ENCODE measurements around the gene RYR2.

DNA sequence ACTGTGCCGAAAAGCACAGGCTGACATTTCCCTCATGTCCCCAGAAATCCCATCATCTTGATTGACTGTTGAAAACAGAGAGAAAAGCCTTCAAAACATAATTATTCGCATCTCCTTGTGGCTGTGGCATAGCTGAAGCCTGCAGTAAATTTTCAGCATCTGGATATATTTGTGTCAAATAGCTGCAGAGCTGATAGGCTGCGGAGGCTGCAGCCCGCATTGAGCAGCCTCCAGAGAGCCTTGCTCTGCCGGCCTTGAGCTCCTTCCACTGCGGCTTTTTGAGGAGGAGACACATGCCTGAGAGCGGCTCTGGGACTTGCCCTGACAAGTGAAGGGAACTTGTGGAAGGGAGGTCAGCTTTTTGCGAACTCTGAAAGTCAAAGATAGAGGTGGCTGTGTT lies 144.7 kb downstream of the RYR2 start:
- TF ChIP-seq, protein P1, sequence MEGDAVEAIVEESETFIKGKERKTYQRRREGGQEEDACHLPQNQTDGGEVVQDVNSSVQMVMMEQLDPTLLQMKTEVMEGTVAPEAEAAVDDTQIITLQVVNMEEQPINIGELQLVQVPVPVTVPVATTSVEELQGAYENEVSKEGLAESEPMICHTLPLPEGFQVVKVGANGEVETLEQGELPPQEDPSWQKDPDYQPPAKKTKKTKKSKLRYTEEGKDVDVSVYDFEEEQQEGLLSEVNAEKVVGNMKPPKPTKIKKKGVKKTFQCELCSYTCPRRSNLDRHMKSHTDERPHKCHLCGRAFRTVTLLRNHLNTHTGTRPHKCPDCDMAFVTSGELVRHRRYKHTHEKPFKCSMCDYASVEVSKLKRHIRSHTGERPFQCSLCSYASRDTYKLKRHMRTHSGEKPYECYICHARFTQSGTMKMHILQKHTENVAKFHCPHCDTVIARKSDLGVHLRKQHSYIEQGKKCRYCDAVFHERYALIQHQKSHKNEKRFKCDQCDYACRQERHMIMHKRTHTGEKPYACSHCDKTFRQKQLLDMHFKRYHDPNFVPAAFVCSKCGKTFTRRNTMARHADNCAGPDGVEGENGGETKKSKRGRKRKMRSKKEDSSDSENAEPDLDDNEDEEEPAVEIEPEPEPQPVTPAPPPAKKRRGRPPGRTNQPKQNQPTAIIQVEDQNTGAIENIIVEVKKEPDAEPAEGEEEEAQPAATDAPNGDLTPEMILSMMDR (IDR thresholded peaks at IDR 0.05), result no peak
- no peak for TF ChIP-seq POLR2A (IDR thresholded peaks at IDR 0.05)
